B cell (primary cell): ENCODE data around the gene ZNF652. TPM values are rescaled to one million over a fixed set of nuclear protein-coding genes. Genes with fewer than 3 reads are reported as not detected.

Experiments
- ATAC-seq: fragments of 200-7000 bp; cut with Tn5 transposase; one replicate; pipeline ENCODE4 v1.10.0; 2021; ENCODE audit warnings: low read depth, mild to moderate bottlenecking, moderate number of reproducible peaks, moderate library complexity
- CTCF ChIA-PET: fragments of 350-600 bp; sonication (Branson Sonifier 250); formaldehyde crosslinking; loops from one replicate; lab custom pipeline; 2021; ENCODE audit warnings: antibody characterized with exemption, inconsistent platforms; lab: Charles Lee
- POLR2A ChIA-PET: fragments of 350-600 bp; sonication (Branson Sonifier 250); formaldehyde crosslinking; loops from one replicate; lab custom pipeline; 2021; ENCODE audit warnings: antibody characterized with exemption; lab: Charles Lee
- DNase-seq: peaks from one replicate; pipeline ENCODE4 v3.0.0; 2013
- H2AFZ ChIP-seq: 2 replicates; pipeline ENCODE4 v1.6.1; 2012; ENCODE audit warnings: mild to moderate bottlenecking, low read depth, low read length; ENCODE audit not compliant: insufficient read depth, poor library complexity, severe bottlenecking
- H3K27ac ChIP-seq, 2 donors: 1 replicate in 1 of 2; 2 replicates in 1 of 2; pipeline ENCODE4 v1.5.1; 2012 to 2013; ENCODE audit warnings: low read length in 2 of 2, mild to moderate bottlenecking in 2 of 2, moderate library complexity in 1 of 2
- H3K27me3 ChIP-seq, 4 experiments: fragments of 200-600 bp in 1 of 4; sonication (generic) in 1 of 4; replicated peaks in 1 of 4; 1 replicate in 2 of 4; 2 replicates in 2 of 4; pipeline versions ENCODE4 v1.6.1 to v1.7.0; 2013 to 2016; ENCODE audit warnings: low read length in 3 of 4, mild to moderate bottlenecking in 2 of 4, mixed read lengths in 1 of 4, moderate library complexity in 1 of 4; ENCODE audit not compliant: insufficient read depth in 4 of 4, control insufficient read depth in 3 of 4; ENCODE audit errors: control extremely low read depth in 1 of 4
- H3K36me3 ChIP-seq, 2 experiments: replicated peaks in 1 of 2; 1 replicate in 1 of 2; 2 replicates in 1 of 2; pipeline versions ENCODE4 v1.6.1 to v1.7.1; 2013; ENCODE audit warnings: low read length in 1 of 2; ENCODE audit not compliant: insufficient read depth in 2 of 2, control insufficient read depth in 1 of 2; ENCODE audit errors: control extremely low read depth in 1 of 2, extremely low read depth in 1 of 2
- H3K4me1 ChIP-seq, 2 donors: fragments of 200-600 bp in 1 of 2; sonication (generic) in 1 of 2; 1 replicate in 1 of 2; 2 replicates in 1 of 2; pipeline versions ENCODE4 v1.5.1 to v1.6.1; 2013 to 2017; ENCODE audit warnings: low read length in 2 of 2; ENCODE audit not compliant: control insufficient read depth in 2 of 2, insufficient read depth in 2 of 2
- H3K4me2 ChIP-seq: replicated peaks from 2 replicates; pipeline ENCODE3; 2012; ENCODE audit warnings: mild to moderate bottlenecking, low read depth, low read length; ENCODE audit not compliant: poor library complexity, severe bottlenecking
- H3K4me3 ChIP-seq, 5 experiments: fragments of 200-600 bp in 1 of 5; sonication (generic) in 1 of 5; 1 replicate in 3 of 5; 2 replicates in 2 of 5; pipeline versions ENCODE4 v1.5.1 to v1.7.0; 2011 to 2016; ENCODE audit warnings: low read length in 4 of 5, mild to moderate bottlenecking in 4 of 5, low read depth in 2 of 5, control low read depth in 1 of 5, moderate library complexity in 1 of 5; ENCODE audit not compliant: insufficient read depth in 1 of 5; ENCODE audit errors: control extremely low read depth in 1 of 5, extremely low read depth in 1 of 5
- H3K79me2 ChIP-seq: fragments of 200-600 bp; sonication (generic); one replicate; pipeline ENCODE4 v1.6.0; 2016; ENCODE audit warnings: low read length; ENCODE audit not compliant: control insufficient read depth, insufficient read depth
- H3K9ac ChIP-seq: fragments of 200-600 bp; sonication (generic); 2 replicates; pipeline ENCODE4 v1.6.1; 2017; ENCODE audit warnings: mild to moderate bottlenecking, low read length, moderate library complexity
- H3K9me3 ChIP-seq, 3 donors: one replicate each; pipeline versions ENCODE4 v1.6.1 to v1.7.1; 2013; ENCODE audit warnings: low read length in 2 of 3; ENCODE audit not compliant: control insufficient read depth in 2 of 3, insufficient read depth in 1 of 3; ENCODE audit errors: control extremely low read depth in 1 of 3
- H4K20me1 ChIP-seq: 2 replicates; pipeline ENCODE4 v1.6.0; 2012; ENCODE audit warnings: mild to moderate bottlenecking, low read length; ENCODE audit not compliant: insufficient read depth, control insufficient read depth, poor library complexity, severe bottlenecking
- H3K27ac Mint-ChIP-seq: one replicate; pipeline ENCODE4 v1.8.0; 2021; ENCODE audit warnings: mixed read lengths
- H3K27me3 Mint-ChIP-seq: one replicate; pipeline ENCODE4 v1.8.0; 2021; ENCODE audit warnings: mixed read lengths
- H3K4me1 Mint-ChIP-seq: one replicate; pipeline ENCODE4 v1.8.0; 2021; ENCODE audit warnings: mixed read lengths
- H3K4me3 Mint-ChIP-seq: one replicate; pipeline ENCODE4 v1.8.0; 2021; ENCODE audit warnings: mixed read lengths
- H3K9me3 Mint-ChIP-seq: one replicate; pipeline ENCODE4 v1.8.0; 2022; ENCODE audit warnings: mixed read lengths; ENCODE audit not compliant: insufficient read depth
- EZH2 ChIP-seq: IDR thresholded peaks from 2 replicates; pipeline ENCODE4 v1.6.1; 2012; ENCODE audit warnings: borderline replicate concordance, low read depth, mild to moderate bottlenecking, moderate library complexity, low read length; ENCODE audit not compliant: insufficient read depth, poor library complexity, severe bottlenecking
- WGBS: methylation state at CpG from one replicate; pipeline ENCODE4 v1.1.5; 2013; ENCODE audit warnings: missing lambda C conversion rate; ENCODE audit not compliant: insufficient coverage; 5-methylcytosine and 5-hydroxymethylcytosine counted together
- intact Hi-C: fragments of 100-400 bp; cut with micrococcal nuclease; formaldehyde crosslinking; loops from one replicate; pipeline ENCODE4 v1.10.0; 2022
- polyA plus RNA-seq: library from polyadenylated mRNA; depleted of rRNA; stranded (reverse); fragments of >200 nt; gene quantifications from 2 replicates; pipeline ENCODE4 v1.2.3, GENCODE V29; 2012
- total RNA-seq, 2 donors: library from RNA; stranded (reverse); fragments of 120-200 nt in 1 of 2; gene quantifications; 1 replicate in 1 of 2; 2 replicates in 1 of 2; pipeline versions ENCODE4 v1.2.3 to v1.2.4, GENCODE V29; 2013 to 2022
- TF ChIP-seq, protein P1 (sequence below): fragments of 200-600 bp; IDR thresholded peaks from one replicate; pipeline ENCODE4 v1.8.0; 2022; ENCODE audit warnings: antibody characterized with exemption, mild to moderate bottlenecking

Gene ZNF652
- total and polyA plus RNA-seq, 2 donors (not counting 1 experiment from before 2014, with no cell fraction given): 19.4 to 86.2 TPM

DNA sequence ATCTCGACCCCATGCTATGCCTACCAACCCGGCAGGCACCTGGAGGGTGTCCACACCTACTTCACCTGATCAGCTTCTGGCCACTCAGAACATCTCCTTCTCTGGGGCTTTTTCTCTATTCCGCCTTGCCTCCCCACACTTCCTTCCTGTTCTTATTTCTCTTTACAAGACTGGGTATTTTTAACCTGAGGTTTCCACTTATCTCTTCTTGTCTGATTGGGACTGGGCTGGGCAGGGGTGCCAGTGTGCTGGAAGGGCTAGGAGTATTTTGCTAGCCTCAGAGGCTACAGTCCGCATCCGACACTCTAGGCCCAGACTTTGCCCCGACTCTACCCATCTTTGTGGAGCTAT is 26.2 kb upstream of the ZNF652 start:
- Mint-ChIP-seq H3K4me1 (peaks cover 55% of the 10 kb centered on the region), H3K9me3 (no peaks in the 10 kb centered on the region), H3K4me3 (peak overlapping the region; percentile 86), H3K27me3 (no peaks in the 10 kb centered on the region), H3K27ac (peak overlapping the region; percentile 99)
- no peaks in the 10 kb centered on the region for H3K27me3 ChIP-seq
- H3K27ac ChIP-seq: peak overlapping the region; percentile 84 to 92
- no peaks in the 10 kb centered on the region for H4K20me1 ChIP-seq
- ATAC-seq (peak; percentile 61), DNase-seq (peak; percentile 75)
- H3K79me2 ChIP-seq: peaks cover 9% of the 10 kb centered on the region
- H3K9me3 ChIP-seq: peaks cover 0 to 5% (median 0%) of the 10 kb centered on the region in 3 donors
- intact Hi-C loops: loop anchor here (2.0 kb wide), 1 partner anchor 15 kb away; no protein-coding TSS in a partner anchor
- ChIA-PET POLR2A (interaction anchor here (0.7 to 1.3 kb wide), 3 partner anchors 12 to 31 kb away, joined by 3 to 4 read pairs (median 3); no protein-coding TSS in a partner anchor), CTCF (interaction anchor here (0.7 to 16.1 kb wide), 15 partner anchors 13 to 168 kb away, joined by 3 to 368 read pairs (median 5); partner anchors contain the start of gene ZNF652)
- H3K36me3 ChIP-seq: no peaks in the 10 kb centered on the region
- H2AFZ ChIP-seq: peak overlapping the region; percentile 50
- H3K4me2 ChIP-seq: peak overlapping the region; percentile 74
- peaks cover 53 to 60% of the 10 kb centered on the region in 2 donors for H3K4me1 ChIP-seq
- peak overlapping the region; percentile 40 for H3K9ac ChIP-seq
- TF ChIP-seq, protein P1, sequence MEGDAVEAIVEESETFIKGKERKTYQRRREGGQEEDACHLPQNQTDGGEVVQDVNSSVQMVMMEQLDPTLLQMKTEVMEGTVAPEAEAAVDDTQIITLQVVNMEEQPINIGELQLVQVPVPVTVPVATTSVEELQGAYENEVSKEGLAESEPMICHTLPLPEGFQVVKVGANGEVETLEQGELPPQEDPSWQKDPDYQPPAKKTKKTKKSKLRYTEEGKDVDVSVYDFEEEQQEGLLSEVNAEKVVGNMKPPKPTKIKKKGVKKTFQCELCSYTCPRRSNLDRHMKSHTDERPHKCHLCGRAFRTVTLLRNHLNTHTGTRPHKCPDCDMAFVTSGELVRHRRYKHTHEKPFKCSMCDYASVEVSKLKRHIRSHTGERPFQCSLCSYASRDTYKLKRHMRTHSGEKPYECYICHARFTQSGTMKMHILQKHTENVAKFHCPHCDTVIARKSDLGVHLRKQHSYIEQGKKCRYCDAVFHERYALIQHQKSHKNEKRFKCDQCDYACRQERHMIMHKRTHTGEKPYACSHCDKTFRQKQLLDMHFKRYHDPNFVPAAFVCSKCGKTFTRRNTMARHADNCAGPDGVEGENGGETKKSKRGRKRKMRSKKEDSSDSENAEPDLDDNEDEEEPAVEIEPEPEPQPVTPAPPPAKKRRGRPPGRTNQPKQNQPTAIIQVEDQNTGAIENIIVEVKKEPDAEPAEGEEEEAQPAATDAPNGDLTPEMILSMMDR: no peak
- no peak for TF ChIP-seq EZH2
- 0% methylated on average over 2 of the region's 6 CpGs for WGBS
- peak overlapping the region in 4 of 5 experiments; percentile 19 to 56 (median 33) for H3K4me3 ChIP-seq

DNA sequence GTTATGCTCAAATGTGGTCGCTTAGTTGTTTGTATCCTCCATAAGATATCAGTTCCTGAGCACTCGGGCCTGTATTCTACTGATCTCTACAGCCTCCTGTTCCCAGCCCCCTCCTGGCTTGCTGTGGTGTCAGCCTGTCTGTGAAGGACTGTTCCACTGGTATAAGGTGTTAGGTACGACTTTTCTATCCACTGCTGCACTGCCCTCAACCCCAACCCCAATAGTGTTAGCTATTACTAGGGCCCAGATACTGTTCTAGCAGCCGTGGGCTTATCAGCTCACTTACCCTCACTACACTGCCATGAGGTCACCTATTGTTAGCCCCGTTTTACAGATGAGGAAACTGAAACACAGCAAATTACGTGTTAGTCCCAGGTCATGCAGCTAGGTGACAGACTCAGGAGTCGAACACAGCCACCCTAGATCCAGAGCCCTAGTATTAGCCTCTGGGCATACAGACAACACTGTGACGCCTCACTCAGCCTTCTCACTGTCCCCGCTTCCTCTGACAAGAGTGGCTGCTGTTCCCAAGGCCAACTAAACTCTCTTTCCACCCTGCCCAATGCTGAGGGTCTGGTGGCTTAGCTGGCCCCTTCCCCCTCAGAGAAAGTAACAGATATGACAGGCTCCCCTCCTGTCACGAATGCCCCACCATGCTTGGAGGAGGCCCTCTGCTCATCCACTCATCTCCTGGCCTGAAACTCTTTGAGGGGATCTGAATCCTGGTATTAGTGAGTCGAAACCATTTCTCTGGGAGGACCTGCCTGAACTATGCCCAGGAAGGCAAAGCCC is 25.6 kb upstream of the ZNF652 start:
- Mint-ChIP-seq H3K4me3 (peak overlapping the region; percentile 86), H3K9me3 (no peaks in the 10 kb centered on the region), H3K4me1 (peaks cover 55% of the 10 kb centered on the region), H3K27me3 (no peaks in the 10 kb centered on the region), H3K27ac (peak overlapping the region; percentile 99)
- H3K27ac ChIP-seq: peak overlapping the region; percentile 84 to 92
- peak overlapping the region; percentile 50 for H2AFZ ChIP-seq
- H3K4me2 ChIP-seq: peak overlapping the region; percentile 74
- no peaks in the 10 kb centered on the region for H3K36me3 ChIP-seq
- POLR2A ChIA-PET: interaction anchor here (0.9 to 1.4 kb wide), 2 partner anchors 25 to 72 kb away, joined by 4 read pairs; no protein-coding TSS in a partner anchor
- no peaks in the 10 kb centered on the region for H3K27me3 ChIP-seq
- CTCF ChIA-PET: interaction anchor here (0.8 to 16.1 kb wide), 15 partner anchors 10 to 168 kb away, joined by 3 to 368 read pairs (median 5); no protein-coding TSS in a partner anchor
- TF ChIP-seq, protein P1: no peak
- no peak for TF ChIP-seq EZH2
- WGBS: 52% methylated on average over 8 of the region's 11 CpGs
- H3K4me1 ChIP-seq: peaks cover 52 to 64% of the 10 kb centered on the region in 2 donors
- no peaks in the 10 kb centered on the region for H4K20me1 ChIP-seq
- H3K79me2 ChIP-seq: peaks cover 4% of the 10 kb centered on the region
- H3K9me3 ChIP-seq: peaks cover 0 to 5% (median 0%) of the 10 kb centered on the region in 3 donors
- ATAC-seq: peak; percentile 4
- H3K9ac ChIP-seq: peak overlapping the region; percentile 40
- intact Hi-C loops: loop anchor here (2.0 kb wide), 1 partner anchor 15 kb away; no protein-coding TSS in a partner anchor
- peak overlapping the region in 4 of 5 experiments; percentile 0 to 56 (median 33) for H3K4me3 ChIP-seq
- DNase-seq: no peak
